ENCODE measurements around the gene FRMD4A. TPM values are rescaled to one million over a fixed set of nuclear protein-coding genes. Genes with fewer than 3 reads are reported as not detected.

Gene FRMD4A
- total RNA-seq, 4 donors from 2014 or later = 27.5 to 40.4 (median 33.0) TPM

DNA sequence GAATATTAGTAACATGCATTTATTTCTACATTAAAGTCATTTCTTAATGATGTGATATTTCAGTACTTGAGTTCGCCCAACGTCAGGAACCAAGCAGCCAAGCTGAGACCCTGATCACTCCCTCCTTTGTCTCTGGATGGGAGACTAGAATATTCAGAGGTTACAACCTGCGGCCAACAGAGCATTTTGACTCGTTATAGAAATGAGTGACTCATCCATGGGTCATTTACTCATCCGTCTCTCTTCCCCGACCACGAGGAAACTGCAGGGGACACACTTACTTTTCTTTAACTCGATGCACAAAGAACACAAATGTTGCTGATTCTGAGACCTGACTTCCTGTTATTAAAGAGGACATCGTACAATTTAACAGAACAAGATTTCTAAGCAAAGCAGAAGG, 343.3 kb downstream of the FRMD4A start:
- DNase-seq (ENCODE audit: low spot score in 2 of 2) = no peak
- 41 to 47% methylated on average over 9 of the region's 9 CpGs for WGBS, 2 donors
- H3K4me3 ChIP-seq (ENCODE audit: low read depth, poor library complexity, severe bottlenecking) = no peak overlapping the region
- intact Hi-C loops (cut with DNase I; ENCODE audit: low total_unique reads) = no loop called here
- TF ChIP-seq POLR2A (IDR thresholded peaks at IDR 0.05) = no peak
- TF ChIP-seq, protein P1, sequence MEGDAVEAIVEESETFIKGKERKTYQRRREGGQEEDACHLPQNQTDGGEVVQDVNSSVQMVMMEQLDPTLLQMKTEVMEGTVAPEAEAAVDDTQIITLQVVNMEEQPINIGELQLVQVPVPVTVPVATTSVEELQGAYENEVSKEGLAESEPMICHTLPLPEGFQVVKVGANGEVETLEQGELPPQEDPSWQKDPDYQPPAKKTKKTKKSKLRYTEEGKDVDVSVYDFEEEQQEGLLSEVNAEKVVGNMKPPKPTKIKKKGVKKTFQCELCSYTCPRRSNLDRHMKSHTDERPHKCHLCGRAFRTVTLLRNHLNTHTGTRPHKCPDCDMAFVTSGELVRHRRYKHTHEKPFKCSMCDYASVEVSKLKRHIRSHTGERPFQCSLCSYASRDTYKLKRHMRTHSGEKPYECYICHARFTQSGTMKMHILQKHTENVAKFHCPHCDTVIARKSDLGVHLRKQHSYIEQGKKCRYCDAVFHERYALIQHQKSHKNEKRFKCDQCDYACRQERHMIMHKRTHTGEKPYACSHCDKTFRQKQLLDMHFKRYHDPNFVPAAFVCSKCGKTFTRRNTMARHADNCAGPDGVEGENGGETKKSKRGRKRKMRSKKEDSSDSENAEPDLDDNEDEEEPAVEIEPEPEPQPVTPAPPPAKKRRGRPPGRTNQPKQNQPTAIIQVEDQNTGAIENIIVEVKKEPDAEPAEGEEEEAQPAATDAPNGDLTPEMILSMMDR (IDR thresholded peaks at IDR 0.05) = no peak

DNA sequence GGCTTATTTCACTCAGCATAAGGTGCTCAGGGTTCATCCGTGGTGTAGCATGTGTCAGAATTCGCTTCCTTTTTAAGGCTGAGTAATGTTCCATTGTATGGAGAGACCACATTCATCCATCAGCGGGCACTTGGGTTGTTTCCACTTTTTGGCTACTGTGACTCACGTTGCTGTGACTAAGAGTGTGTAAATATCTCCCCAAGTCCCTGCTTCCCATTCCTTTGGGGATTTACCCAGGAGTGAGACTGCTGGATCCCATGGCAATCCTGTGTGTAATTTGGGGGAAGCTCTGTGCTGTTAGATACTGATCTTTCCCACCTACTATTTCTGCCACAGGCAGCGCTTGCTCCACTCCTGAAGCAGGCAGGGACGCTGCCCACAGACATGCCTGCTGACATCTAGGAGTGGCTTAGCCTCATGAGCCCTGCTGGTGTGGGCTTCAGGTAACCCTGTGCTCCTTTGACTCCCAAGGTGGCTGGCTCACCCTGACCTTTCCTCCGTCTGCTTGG, 346.0 kb downstream of the FRMD4A start:
- WGBS, 2 donors = 76 to 77% methylated on average over 7 of the region's 7 CpGs
- intact Hi-C loops (cut with DNase I; ENCODE audit: low total_unique reads) = no loop called here
- DNase-seq (ENCODE audit: low spot score in 2 of 2) = no peak
- no peak for TF ChIP-seq POLR2A (IDR thresholded peaks at IDR 0.05)
- TF ChIP-seq, protein P1 (IDR thresholded peaks at IDR 0.05) = no peak
- no peak overlapping the region for H3K4me3 ChIP-seq (ENCODE audit: low read depth, poor library complexity, severe bottlenecking)

DNA sequence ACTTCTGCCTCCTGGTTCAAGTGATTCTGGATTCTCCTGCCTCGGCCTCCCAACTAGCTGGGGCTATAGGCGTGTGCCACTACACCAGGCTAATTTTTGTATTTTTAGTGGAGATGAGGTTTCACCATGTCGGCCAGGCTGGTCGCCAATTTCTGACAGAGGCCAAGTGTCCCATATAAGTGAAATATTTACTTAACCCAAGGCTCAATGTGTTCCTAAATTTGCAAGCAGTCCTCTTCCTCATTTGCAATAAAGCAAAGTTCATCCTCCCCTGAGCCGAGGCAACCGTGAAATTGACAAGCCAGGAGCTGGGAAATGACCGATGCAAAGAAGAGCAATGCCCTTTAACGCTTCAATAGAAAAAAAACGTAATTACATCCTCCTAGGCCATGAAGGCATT, 347.7 kb downstream of the FRMD4A start:
- 83 to 84% methylated on average over 9 of the region's 9 CpGs for WGBS, 2 donors
- intact Hi-C loops (cut with DNase I; ENCODE audit: low total_unique reads) = no loop called here

DNA sequence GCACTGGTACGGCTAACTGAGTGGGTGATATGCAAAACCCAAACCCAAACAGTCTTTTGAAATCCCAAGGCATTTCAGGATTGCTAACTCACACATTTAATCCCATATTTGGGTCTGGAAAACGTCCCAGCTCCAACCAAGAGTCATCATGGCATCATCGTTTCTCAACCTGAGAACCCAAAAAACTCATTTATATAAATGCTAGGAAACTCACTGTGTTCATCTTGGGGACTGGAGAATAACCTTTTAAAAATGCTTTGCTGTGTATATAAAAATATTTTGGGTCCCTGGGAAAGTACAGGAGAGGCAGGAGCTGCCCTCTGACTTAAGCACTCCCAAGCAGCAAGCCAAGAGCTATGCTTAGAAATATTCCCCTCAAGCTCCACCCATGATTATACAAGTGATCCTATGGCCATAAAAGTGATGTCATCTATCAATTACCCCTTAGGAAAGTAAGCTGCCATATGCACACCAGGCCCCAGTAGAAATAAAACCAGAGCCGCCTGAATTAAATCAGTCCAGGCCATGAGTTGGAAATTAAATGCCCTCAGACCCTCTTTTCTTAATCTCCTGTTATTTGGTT, 352.1 kb downstream of the FRMD4A start:
- no peak for TF ChIP-seq POLR2A (IDR thresholded peaks at IDR 0.05)
- TF ChIP-seq, protein P1 (IDR thresholded peaks at IDR 0.05) = no peak
- WGBS, 2 donors = 69 to 73% methylated on average over 4 of the region's 4 CpGs
- no peak for DNase-seq (ENCODE audit: low spot score in 2 of 2)
- intact Hi-C loops (cut with DNase I; ENCODE audit: low total_unique reads) = no loop called here
- no peak overlapping the region for H3K4me3 ChIP-seq (ENCODE audit: low read depth, poor library complexity, severe bottlenecking)

More for the DNA sequence above, 347.7 kb downstream of the FRMD4A start:
- no peak for DNase-seq (ENCODE audit: low spot score in 2 of 2)
- no peak overlapping the region for H3K4me3 ChIP-seq (ENCODE audit: low read depth, poor library complexity, severe bottlenecking)
- TF ChIP-seq, protein P1 (IDR thresholded peaks at IDR 0.05) = no peak
- TF ChIP-seq POLR2A (IDR thresholded peaks at IDR 0.05) = no peak

DNA sequence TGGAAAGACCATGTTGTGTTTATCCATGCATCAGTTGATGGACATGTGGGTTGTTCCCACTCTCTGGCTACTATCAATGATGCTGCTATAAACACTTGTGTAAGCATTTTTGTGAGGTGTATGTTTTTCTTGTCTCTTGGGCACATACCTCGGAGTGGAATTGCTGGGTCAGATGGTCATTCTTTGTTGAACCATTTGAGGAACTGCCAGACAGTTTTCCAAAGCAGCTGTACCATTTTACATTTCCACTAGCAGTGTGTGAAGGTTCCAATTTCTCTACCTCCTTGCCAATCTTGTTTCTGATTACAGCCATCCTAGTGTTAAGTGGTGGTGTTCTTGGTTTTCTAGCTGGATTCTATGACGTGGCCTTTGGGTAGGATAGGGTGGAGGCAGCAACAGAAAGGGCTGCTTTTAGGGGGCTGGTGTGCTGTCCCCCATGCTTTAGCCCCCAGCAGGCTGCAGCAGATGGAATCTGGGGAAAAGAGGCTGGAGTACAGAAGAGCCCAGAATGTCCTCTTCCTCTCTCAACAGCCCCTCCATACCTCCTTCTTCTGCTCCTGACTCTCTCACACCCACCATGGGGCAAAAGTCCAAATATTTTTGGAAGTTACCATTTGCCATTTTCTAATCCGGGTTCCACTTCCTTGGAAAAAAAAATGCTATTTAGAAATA, 352.7 kb downstream of the FRMD4A start:
- no peak overlapping the region for H3K4me3 ChIP-seq (ENCODE audit: low read depth, poor library complexity, severe bottlenecking)
- TF ChIP-seq POLR2A (IDR thresholded peaks at IDR 0.05) = no peak
- TF ChIP-seq, protein P1 (IDR thresholded peaks at IDR 0.05) = no peak
- WGBS, 2 donors = 80 to 82% methylated on average over 3 of the region's 3 CpGs
- DNase-seq (ENCODE audit: low spot score in 2 of 2) = no peak
- intact Hi-C loops (cut with DNase I; ENCODE audit: low total_unique reads) = no loop called here
